Measurements from ENCODE around the gene DBNDD1. TPM values are rescaled to one million over a fixed set of nuclear protein-coding genes. Genes with fewer than 3 reads are reported as not detected.

DBNDD1 gene
- total RNA-seq, 1 experiment from 2014 or later, result 32.4 TPM

DNA sequence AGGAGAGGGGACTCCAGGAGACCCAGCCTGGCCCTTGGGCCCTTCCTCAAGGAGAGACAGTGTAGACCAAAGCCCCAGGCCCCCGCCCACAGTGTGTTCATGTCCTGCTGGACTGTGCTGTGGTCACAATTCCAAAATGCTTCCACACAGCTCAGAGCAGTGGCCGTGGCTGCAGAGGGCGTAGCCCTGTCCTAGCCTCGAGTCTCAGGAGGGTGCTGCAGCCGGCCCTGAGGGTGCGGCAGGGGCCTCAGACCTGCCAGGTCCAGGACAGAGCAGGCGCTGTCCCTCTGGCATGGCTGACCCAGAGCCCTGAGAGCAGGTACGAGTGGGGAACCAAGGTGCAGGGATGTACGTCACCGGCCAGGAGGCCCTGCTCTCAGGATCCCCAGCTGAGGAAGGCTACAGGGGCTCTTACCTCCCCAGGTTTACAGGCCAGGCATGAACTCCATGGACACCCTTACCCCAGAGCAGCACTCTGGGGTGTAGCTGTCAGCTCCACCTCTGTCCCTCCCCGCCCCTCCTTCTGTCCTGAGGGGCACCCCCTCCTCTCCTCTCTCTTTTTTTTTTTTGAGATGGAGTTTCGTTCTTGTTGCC is 7.3 kb downstream of the DBNDD1 start:
- intact Hi-C loops (cut with micrococcal nuclease; ENCODE audit: unreplicated experiment), result no loop called here
- no peak overlapping the region for H3K4me3 ChIP-seq
- no peak overlapping the region for H3K27ac ChIP-seq
- TF ChIP-seq EZH2 (IDR thresholded peaks at IDR 0.05; ENCODE audit: low read depth), result no peak
- TF ChIP-seq, protein P1, sequence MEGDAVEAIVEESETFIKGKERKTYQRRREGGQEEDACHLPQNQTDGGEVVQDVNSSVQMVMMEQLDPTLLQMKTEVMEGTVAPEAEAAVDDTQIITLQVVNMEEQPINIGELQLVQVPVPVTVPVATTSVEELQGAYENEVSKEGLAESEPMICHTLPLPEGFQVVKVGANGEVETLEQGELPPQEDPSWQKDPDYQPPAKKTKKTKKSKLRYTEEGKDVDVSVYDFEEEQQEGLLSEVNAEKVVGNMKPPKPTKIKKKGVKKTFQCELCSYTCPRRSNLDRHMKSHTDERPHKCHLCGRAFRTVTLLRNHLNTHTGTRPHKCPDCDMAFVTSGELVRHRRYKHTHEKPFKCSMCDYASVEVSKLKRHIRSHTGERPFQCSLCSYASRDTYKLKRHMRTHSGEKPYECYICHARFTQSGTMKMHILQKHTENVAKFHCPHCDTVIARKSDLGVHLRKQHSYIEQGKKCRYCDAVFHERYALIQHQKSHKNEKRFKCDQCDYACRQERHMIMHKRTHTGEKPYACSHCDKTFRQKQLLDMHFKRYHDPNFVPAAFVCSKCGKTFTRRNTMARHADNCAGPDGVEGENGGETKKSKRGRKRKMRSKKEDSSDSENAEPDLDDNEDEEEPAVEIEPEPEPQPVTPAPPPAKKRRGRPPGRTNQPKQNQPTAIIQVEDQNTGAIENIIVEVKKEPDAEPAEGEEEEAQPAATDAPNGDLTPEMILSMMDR (conservative IDR thresholded peaks at IDR 0.05), result no peak
- no peaks in the 10 kb centered on the region for H3K9me3 ChIP-seq (ENCODE audit: insufficient read depth, low read depth)
- no peaks in the 10 kb centered on the region for H3F3A ChIP-seq (ENCODE audit: insufficient read depth, low read depth)
- CTCF ChIA-PET, result no interaction called here
- no peaks in the 10 kb centered on the region for H3K27me3 ChIP-seq (ENCODE audit: insufficient read depth, low read depth)
- no peaks in the 10 kb centered on the region for H3K79me2 ChIP-seq (ENCODE audit: low read depth)
- no TSS peak for BruUV-seq (replicated peaks)
- H2AFZ ChIP-seq, result no peak overlapping the region
- no peaks in the 10 kb centered on the region for H4K20me1 ChIP-seq (ENCODE audit: insufficient read depth)
- no peak for DNase-seq
- POLR2A ChIA-PET (ENCODE audit: unreplicated experiment), result no interaction called here
- no peaks in the 10 kb centered on the region for H3K4me1 ChIP-seq (replicated peaks; ENCODE audit: insufficient read depth)
- H3K36me3 ChIP-seq (ENCODE audit: low read depth), result no peaks in the 10 kb centered on the region
- no peak overlapping the region for H3K4me2 ChIP-seq
- no peaks in the 10 kb centered on the region for H3K9me2 ChIP-seq (ENCODE audit: insufficient read depth)

DNA sequence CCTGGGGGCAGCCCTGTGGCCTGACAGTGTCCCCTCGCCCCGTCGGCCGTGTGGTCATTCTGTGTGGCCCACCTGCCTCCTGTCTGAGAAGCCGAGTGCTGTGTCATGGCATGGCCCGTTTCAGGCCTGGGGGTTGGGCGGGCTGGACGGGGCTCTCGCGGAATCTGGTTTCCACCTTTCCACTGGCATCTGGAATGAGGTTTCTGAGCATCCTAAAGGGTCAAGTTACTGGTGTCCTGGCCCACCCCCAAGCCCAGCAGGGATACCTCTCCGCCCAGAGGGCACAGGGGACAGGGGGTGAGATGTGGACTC is 7.8 kb downstream of the DBNDD1 start:
- Histone ChIP-seq H3K79me2 (ENCODE audit: low read depth) (no peaks in the 10 kb centered on the region), H3K4me1 (replicated peaks; ENCODE audit: insufficient read depth) (no peaks in the 10 kb centered on the region), H3K27me3 (ENCODE audit: insufficient read depth, low read depth) (no peaks in the 10 kb centered on the region), H4K20me1 (ENCODE audit: insufficient read depth) (no peaks in the 10 kb centered on the region), H3K4me2 (no peak overlapping the region), H3K9me2 (ENCODE audit: insufficient read depth) (no peaks in the 10 kb centered on the region), H2AFZ (no peak overlapping the region), H3K36me3 (ENCODE audit: low read depth) (no peaks in the 10 kb centered on the region), H3K4me3 (no peak overlapping the region), H3K27ac (no peak overlapping the region), H3K9me3 (ENCODE audit: insufficient read depth, low read depth) (no peaks in the 10 kb centered on the region), H3F3A (ENCODE audit: insufficient read depth, low read depth) (no peaks in the 10 kb centered on the region)
- TF ChIP-seq EZH2 (IDR thresholded peaks at IDR 0.05; ENCODE audit: low read depth), result no peak
- TF ChIP-seq, protein P1 (conservative IDR thresholded peaks at IDR 0.05), result no peak
- ChIA-PET POLR2A (ENCODE audit: unreplicated experiment) (no interaction called here), CTCF (no interaction called here)
- intact Hi-C loops (cut with micrococcal nuclease; ENCODE audit: unreplicated experiment), result no loop called here
- no peak for DNase-seq
- BruUV-seq (replicated peaks), result no TSS peak

DNA sequence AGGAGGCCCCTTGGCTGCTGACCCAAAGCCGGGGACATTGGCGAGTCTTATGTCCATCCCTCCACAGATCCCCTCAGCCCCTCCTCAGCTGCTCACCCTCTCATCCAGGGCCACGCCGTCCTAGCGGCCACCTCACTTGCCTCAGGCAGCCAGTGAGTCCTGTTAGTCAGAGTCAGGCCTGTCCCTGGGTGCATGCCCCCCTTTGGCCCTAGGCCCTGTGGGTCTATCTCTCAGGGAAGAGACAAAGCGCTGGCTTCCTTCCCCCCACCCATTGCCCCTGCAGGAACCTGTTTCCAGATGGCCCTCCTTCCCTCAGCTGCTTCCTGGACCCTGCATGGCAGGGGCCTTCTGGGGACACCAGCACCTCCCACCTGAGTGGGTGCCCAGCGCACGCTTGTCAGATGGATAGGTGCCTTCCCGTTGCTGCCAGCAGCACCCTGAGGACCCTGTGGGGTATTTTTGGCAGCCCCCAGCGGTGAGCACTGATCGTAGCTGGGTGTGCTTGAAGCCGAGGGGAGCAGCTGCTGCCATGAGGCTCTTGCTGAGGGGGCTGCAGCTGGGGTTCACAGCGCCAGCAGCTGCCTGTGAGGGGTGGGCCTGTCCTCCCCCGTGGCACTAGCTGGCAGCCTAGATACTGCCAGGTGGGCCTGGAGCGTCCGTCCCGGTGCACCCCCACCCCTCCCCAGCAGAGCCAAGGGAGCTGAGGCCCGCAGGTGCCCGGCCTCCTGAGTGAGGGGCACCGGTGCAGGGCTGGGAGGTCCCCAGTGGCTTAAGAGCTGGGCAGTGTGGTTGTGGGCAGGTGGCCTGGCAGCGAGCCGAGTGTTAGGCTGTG is 8.4 kb downstream of the DBNDD1 start:
- no peaks in the 10 kb centered on the region for H3K9me2 ChIP-seq (ENCODE audit: insufficient read depth)
- H3K27me3 ChIP-seq (ENCODE audit: insufficient read depth, low read depth), result no peaks in the 10 kb centered on the region
- H3K9me3 ChIP-seq (ENCODE audit: insufficient read depth, low read depth), result no peaks in the 10 kb centered on the region
- CTCF ChIA-PET, result no interaction called here
- H3F3A ChIP-seq (ENCODE audit: insufficient read depth, low read depth), result no peaks in the 10 kb centered on the region
- BruUV-seq (replicated peaks), result no TSS peak
- no peaks in the 10 kb centered on the region for H4K20me1 ChIP-seq (ENCODE audit: insufficient read depth)
- no peak overlapping the region for H2AFZ ChIP-seq
- H3K79me2 ChIP-seq (ENCODE audit: low read depth), result no peaks in the 10 kb centered on the region
- H3K4me2 ChIP-seq, result no peak overlapping the region
- H3K4me3 ChIP-seq, result no peak overlapping the region
- no peak for DNase-seq
- no peak overlapping the region for H3K27ac ChIP-seq
- H3K4me1 ChIP-seq (replicated peaks; ENCODE audit: insufficient read depth), result no peaks in the 10 kb centered on the region
- intact Hi-C loops (cut with micrococcal nuclease; ENCODE audit: unreplicated experiment), result no loop called here
- TF ChIP-seq, protein P1 (conservative IDR thresholded peaks at IDR 0.05), result no peak
- no peak for TF ChIP-seq EZH2 (IDR thresholded peaks at IDR 0.05; ENCODE audit: low read depth)
- POLR2A ChIA-PET (ENCODE audit: unreplicated experiment), result no interaction called here
- H3K36me3 ChIP-seq (ENCODE audit: low read depth), result no peaks in the 10 kb centered on the region
